Measurements from ENCODE around the gene LIF.

DNA sequence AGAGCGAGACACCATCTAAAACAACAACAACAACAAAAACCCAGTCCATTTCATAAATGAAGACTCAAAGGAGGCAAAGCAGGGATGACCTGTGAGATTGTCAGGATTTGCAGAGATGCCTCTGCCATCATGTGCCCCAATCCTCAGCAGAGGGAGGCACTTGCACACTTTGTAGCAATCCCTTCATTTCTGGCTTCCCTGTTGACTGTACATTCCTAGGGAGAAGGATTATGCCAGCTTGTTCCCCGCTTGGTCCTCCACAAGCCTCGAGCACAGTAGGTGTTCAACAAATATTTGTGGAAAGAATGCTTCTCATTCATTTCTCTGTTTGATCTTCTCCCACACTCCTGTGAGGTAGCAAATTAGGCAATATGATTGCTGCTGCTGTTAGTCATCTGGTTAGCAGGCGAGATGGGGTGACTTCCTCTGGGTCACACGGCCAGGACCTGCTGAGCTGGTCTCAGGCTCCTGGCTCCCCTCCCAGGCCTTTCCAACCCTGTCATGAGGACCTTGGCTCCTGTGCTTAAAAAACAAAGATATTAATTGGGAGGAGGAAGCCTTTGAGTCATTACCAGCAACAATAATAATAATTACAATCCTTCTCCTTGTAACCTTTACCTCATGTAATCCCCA lies 34.1 kb downstream of the LIF start:
- TF ChIP-seq, protein P1, sequence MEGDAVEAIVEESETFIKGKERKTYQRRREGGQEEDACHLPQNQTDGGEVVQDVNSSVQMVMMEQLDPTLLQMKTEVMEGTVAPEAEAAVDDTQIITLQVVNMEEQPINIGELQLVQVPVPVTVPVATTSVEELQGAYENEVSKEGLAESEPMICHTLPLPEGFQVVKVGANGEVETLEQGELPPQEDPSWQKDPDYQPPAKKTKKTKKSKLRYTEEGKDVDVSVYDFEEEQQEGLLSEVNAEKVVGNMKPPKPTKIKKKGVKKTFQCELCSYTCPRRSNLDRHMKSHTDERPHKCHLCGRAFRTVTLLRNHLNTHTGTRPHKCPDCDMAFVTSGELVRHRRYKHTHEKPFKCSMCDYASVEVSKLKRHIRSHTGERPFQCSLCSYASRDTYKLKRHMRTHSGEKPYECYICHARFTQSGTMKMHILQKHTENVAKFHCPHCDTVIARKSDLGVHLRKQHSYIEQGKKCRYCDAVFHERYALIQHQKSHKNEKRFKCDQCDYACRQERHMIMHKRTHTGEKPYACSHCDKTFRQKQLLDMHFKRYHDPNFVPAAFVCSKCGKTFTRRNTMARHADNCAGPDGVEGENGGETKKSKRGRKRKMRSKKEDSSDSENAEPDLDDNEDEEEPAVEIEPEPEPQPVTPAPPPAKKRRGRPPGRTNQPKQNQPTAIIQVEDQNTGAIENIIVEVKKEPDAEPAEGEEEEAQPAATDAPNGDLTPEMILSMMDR (IDR thresholded peaks at IDR 0.05) = 0 out of 3 replicates have a peak, but pooled peaks have one; percentile 12
- TF ChIP-seq, protein P2, sequence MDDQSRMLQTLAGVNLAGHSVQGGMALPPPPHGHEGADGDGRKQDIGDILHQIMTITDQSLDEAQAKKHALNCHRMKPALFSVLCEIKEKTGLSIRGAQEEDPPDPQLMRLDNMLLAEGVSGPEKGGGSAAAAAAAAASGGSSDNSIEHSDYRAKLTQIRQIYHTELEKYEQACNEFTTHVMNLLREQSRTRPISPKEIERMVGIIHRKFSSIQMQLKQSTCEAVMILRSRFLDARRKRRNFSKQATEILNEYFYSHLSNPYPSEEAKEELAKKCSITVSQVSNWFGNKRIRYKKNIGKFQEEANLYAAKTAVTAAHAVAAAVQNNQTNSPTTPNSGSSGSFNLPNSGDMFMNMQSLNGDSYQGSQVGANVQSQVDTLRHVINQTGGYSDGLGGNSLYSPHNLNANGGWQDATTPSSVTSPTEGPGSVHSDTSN (IDR thresholded peaks at IDR 0.05) = peak; percentile 82; the same call in 1 of the 2 replicates
- TF ChIP-seq, protein P3, sequence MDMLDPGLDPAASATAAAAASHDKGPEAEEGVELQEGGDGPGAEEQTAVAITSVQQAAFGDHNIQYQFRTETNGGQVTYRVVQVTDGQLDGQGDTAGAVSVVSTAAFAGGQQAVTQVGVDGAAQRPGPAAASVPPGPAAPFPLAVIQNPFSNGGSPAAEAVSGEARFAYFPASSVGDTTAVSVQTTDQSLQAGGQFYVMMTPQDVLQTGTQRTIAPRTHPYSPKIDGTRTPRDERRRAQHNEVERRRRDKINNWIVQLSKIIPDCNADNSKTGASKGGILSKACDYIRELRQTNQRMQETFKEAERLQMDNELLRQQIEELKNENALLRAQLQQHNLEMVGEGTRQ (IDR thresholded peaks at IDR 0.05) = peak; percentile 31; the same call in 1 of the 2 replicates
- TF ChIP-seq POLR2A (IDR thresholded peaks at IDR 0.05; ENCODE audit: low read length) (no peak), CBX8 (IDR thresholded peaks at IDR 0.05) (no peak), ESRRA (IDR thresholded peaks at IDR 0.05; ENCODE audit: borderline replicate concordance, low read length) (no peak), SREBF2 (IDR thresholded peaks at IDR 0.05) (no peak), HDAC2 (IDR thresholded peaks at IDR 0.05) (no peak), PHF8 (IDR thresholded peaks at IDR 0.05; ENCODE audit: borderline replicate concordance, low read depth) (no peak), RAD21 (conservative IDR thresholded peaks at IDR 0.05 in 1 of 2, IDR thresholded peaks at IDR 0.05 in 1 of 2) (peak; percentile 67 to 68)
- TF ChIP-seq, protein P4, sequence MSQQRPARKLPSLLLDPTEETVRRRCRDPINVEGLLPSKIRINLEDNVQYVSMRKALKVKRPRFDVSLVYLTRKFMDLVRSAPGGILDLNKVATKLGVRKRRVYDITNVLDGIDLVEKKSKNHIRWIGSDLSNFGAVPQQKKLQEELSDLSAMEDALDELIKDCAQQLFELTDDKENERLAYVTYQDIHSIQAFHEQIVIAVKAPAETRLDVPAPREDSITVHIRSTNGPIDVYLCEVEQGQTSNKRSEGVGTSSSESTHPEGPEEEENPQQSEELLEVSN (IDR thresholded peaks at IDR 0.05; ENCODE audit: borderline replicate concordance, low read depth) = no peak

Data from A549 (cell line).